Activated T-helper 1 cell treated with anti-CD3 and anti-CD28 coated beads, Interleukin-2, amount 50 U/mL, for 16 hours (primary cell): ENCODE measurements around the gene AGBL3.

Source experiments
- DNase-seq, 2 donors: peaks; one replicate each; pipeline ENCODE4 v3.0.0-alpha.2; 2020; ENCODE audit warnings: low read depth in 1 of 2, low spot score in 1 of 2

The AGBL3 gene

GRCh38 chr7:135143885-135144668, 157.8 kb downstream of the AGBL3 start:
- DNase-seq, result no peak

GRCh38 chr7:135147341-135147898, 161.1 kb downstream of the AGBL3 start:
- no peak for DNase-seq

GRCh38 chr7:135147899-135148721, 161.8 kb downstream of the AGBL3 start, which contains the start of gene TMEM140:
TSS of gene TMEM140 (plus strand) at chr7:135148072. CDS start at chr7:135164442, 16,370 bp downstream.
- no peak for DNase-seq

GRCh38 chr7:135150072-135150782, 163.9 kb downstream of the AGBL3 start:
- DNase-seq, result no peak

- no peak for DNase-seq
Measured at GRCh38 chr7:135151132-135151531, 164.8 kb downstream of the AGBL3 start.

- no peak for DNase-seq
Measured at GRCh38 chr7:135151533-135151932, 165.2 kb downstream of the AGBL3 start.

GRCh38 chr7:135152442-135152841, 166.1 kb downstream of the AGBL3 start:
- no peak for DNase-seq

GRCh38 chr7:135154734-135155133, 168.4 kb downstream of the AGBL3 start:
- DNase-seq, result no peak

- DNase-seq, result no peak
Measured at GRCh38 chr7:135156290-135156689, 170.0 kb downstream of the AGBL3 start.

GRCh38 chr7:135158141-135158655, 171.9 kb downstream of the AGBL3 start:
- DNase-seq, result no peak

- no peak for DNase-seq
Measured at GRCh38 chr7:135158874-135159273, 172.6 kb downstream of the AGBL3 start.

- no peak for DNase-seq
Measured at GRCh38 chr7:135159359-135160085, 173.2 kb downstream of the AGBL3 start.

- no peak for DNase-seq
Measured at GRCh38 chr7:135160098-135160857, 174.0 kb downstream of the AGBL3 start.

GRCh38 chr7:135160858-135161653, 174.7 kb downstream of the AGBL3 start:
- DNase-seq, result no peak

- no peak for DNase-seq
Measured at GRCh38 chr7:135161669-135162068, 175.4 kb downstream of the AGBL3 start.

GRCh38 chr7:135162382-135163001, 176.2 kb downstream of the AGBL3 start:
- DNase-seq, result no peak

- DNase-seq, result no peak
Measured at GRCh38 chr7:135164357-135165061, 178.2 kb downstream of the AGBL3 start.

GRCh38 chr7:135165862-135166261, 179.6 kb downstream of the AGBL3 start:
- DNase-seq, result no peak
